Prostate gland (tissue), 2 donors: ENCODE measurements around the gene OSBPL6. TPM values are rescaled to one million over a fixed set of nuclear protein-coding genes. Genes with fewer than 3 reads are reported as not detected.
"Not testable (repeated sequence)": the region's sequence is repeated elsewhere in the genome, so short reads cannot be mapped to it uniquely, and the experiment has no call there.

Experiments used
- DNase-seq: peaks from one replicate; pipeline ENCODE4 v3.0.0-alpha.2; 2019; ENCODE audit warnings: low spot score
- H3K27ac ChIP-seq, 2 donors: fragments of 200-600 bp; sonication (generic); 2 replicates each; pipeline ENCODE4 v1.5.1; 2017 to 2019
- H3K27me3 ChIP-seq: fragments of 200-600 bp; sonication (generic); replicated peaks from 2 replicates; pipeline ENCODE4 v1.5.1; 2019; ENCODE audit not compliant: insufficient read depth
- H3K36me3 ChIP-seq, 2 donors: fragments of 200-600 bp; sonication (generic); 1 replicate in 1 of 2; 2 replicates in 1 of 2; pipeline versions ENCODE4 v1.5.1 to v1.8.1; 2017 to 2019
- H3K4me1 ChIP-seq: fragments of 200-600 bp; sonication (generic); replicated peaks from 2 replicates; pipeline ENCODE4 v1.5.1; 2019
- H3K4me3 ChIP-seq, 2 donors: fragments of 200-600 bp; sonication (generic); 2 replicates each; pipeline ENCODE4 v1.5.1; 2017 to 2019
- H3K9me3 ChIP-seq: fragments of 200-600 bp; sonication (generic); 2 replicates; pipeline ENCODE4 v1.5.1; 2017
- POLR2A ChIP-seq: fragments of 450-650 bp; IDR thresholded peaks from one replicate; pipeline ENCODE4 v1.6.1; 2016; ENCODE audit warnings: antibody characterized with exemption, mild to moderate bottlenecking
- POLR2AphosphoS5 ChIP-seq: sonication (generic); formaldehyde crosslinking; IDR thresholded peaks from one replicate; pipeline ENCODE4 v1.6.1; 2017; ENCODE audit warnings: antibody characterized with exemption
- WGBS: methylation state at CpG from one replicate; pipeline ENCODE4 v1.1.5; 2018; 5-methylcytosine and 5-hydroxymethylcytosine counted together
- intact Hi-C: fragments of 100-400 bp; cut with DNase I; formaldehyde crosslinking; loops from one replicate; pipeline ENCODE4 v1.14.2; 2022
- total RNA-seq, 2 donors: library from RNA; depleted of rRNA; stranded (reverse); fragments of >200 nt; gene quantifications; one replicate each; pipeline ENCODE4 v1.1.0, GENCODE V29; 2016
- TF ChIP-seq, protein P1 (sequence below), 4 experiments: fragments of 200-600 bp in 2 of 4; fragments of 450-650 bp in 2 of 4; sonication (generic) in 2 of 4; IDR thresholded peaks; 1 replicate in 3 of 4; 2 replicates in 1 of 4; pipeline ENCODE4 v1.5.1; 2016 to 2019; ENCODE audit warnings: antibody characterized with exemption in 4 of 4, mild to moderate bottlenecking in 2 of 4, moderate library complexity in 2 of 4

OSBPL6 gene
- total RNA-seq, 2 donors from 2014 or later, result 2.4 to 10.8 TPM

DNA sequence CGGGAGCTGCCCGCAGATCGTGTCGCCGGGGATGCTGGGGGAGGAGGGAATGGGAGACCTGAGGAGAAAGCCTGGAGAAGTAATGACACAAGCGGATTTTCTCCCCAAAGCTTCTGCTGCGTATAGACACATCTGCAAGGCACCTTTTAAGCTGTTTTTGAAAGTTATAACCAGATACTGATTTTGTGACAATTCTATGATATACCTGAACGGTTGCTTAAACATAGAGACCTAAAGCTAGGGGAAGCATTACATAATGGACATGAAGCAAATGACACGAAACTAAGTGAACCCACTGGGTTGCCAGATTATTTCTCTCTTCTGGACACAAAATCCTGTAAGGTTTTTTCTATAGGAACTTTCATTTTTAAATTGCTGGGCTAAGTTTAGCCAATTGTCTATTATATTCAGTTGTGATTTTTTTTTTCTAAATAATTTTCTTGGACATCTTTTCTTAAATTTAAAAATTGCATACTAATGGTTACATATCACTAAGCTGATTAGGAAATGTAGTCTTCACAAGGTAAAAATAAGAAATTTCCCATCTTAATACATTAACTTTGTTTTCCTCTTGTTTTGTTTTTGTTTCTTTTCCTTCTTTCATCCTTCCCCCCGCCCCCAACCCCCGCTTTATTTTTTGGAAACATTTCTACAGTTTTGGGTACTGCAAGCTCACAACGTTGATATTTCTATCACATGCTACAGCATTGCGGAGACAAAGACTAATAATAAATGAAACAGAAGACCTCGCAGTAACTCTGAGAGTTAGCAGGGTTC, 1.3 kb downstream of the OSBPL6 start:
- Histone ChIP-seq H3K36me3 (no peaks in the 10 kb centered on the region), H3K9me3 (no peaks in the 10 kb centered on the region), H3K27me3 (no peaks in the 10 kb centered on the region), H3K4me3 (peak overlapping the region; percentile 60 to 74), H3K27ac (peak overlapping the region in 1 of 2 donors; percentile 95), H3K4me1 (no peaks in the 10 kb centered on the region)
- intact Hi-C loops, result loop anchor here (10.0 kb wide), 2 partner anchors 79 to 219 kb away; no protein-coding TSS in a partner anchor
- 24% methylated on average over 14 of the region's 14 CpGs for WGBS
- no peak for DNase-seq
- TF ChIP-seq POLR2AphosphoS5 (no peak), POLR2A (no peak)
- TF ChIP-seq, protein P1, sequence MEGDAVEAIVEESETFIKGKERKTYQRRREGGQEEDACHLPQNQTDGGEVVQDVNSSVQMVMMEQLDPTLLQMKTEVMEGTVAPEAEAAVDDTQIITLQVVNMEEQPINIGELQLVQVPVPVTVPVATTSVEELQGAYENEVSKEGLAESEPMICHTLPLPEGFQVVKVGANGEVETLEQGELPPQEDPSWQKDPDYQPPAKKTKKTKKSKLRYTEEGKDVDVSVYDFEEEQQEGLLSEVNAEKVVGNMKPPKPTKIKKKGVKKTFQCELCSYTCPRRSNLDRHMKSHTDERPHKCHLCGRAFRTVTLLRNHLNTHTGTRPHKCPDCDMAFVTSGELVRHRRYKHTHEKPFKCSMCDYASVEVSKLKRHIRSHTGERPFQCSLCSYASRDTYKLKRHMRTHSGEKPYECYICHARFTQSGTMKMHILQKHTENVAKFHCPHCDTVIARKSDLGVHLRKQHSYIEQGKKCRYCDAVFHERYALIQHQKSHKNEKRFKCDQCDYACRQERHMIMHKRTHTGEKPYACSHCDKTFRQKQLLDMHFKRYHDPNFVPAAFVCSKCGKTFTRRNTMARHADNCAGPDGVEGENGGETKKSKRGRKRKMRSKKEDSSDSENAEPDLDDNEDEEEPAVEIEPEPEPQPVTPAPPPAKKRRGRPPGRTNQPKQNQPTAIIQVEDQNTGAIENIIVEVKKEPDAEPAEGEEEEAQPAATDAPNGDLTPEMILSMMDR (IDR thresholded peaks at IDR 0.05), result no peak

DNA sequence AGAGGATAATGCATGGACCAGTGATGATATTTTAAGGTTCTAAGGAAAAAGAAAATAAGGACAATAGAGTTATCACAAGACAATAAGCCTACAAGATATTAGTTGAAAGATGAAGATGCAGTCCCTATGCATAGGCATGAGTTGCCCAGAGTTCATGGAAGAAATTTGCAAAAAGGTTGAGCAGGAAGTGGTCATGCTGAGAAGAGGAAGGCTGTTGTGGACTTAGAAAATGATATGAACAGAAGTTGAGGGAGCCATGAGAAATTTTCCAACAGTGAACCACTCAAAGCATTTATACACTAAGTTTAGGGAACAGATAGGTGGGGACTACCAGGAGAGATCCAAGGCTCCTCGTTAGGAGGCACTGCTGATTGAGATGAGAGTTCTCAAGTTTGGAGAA, 3.5 kb downstream of the OSBPL6 start:
- no peaks in the 10 kb centered on the region for H3K9me3 ChIP-seq
- 93% methylated on average over 1 of the region's 1 CpG for WGBS
- TF ChIP-seq POLR2AphosphoS5 (no peak), POLR2A (no peak)
- TF ChIP-seq, protein P1 (IDR thresholded peaks at IDR 0.05), result no peak
- intact Hi-C loops, result loop anchor here (10.0 kb wide), 2 partner anchors 77 to 217 kb away; no protein-coding TSS in a partner anchor
- H3K4me3 ChIP-seq, result no peak overlapping the region
- no peak for DNase-seq
- no peaks in the 10 kb centered on the region for H3K36me3 ChIP-seq
- no peak overlapping the region for H3K27ac ChIP-seq
- H3K27me3 ChIP-seq, result no peaks in the 10 kb centered on the region
- H3K4me1 ChIP-seq, result no peaks in the 10 kb centered on the region

DNA sequence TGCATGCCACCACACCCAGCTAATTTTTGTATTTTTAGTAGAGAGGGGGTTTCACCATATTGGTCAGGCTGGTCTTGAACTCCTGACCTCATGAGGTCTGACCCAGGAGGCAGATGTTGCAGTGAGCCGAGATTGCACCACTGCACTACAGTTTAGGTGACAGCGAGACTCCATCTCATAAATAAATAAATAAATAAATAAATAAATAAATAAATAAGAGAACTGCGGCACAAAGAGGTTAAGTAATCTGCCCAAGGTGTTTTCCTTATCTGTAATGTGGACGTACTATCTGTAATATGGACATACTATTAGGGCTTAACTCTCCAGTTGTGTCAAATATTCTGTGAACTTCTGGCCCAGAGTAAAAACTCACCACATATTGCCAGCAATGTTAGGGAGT, 4.1 kb downstream of the OSBPL6 start:
- not testable (repeated sequence) for H3K36me3 ChIP-seq, H3K9me3 ChIP-seq, DNase-seq, H3K27me3 ChIP-seq, H3K4me3 ChIP-seq, H3K27ac ChIP-seq, H3K4me1 ChIP-seq
- WGBS, result 94% methylated on average over 4 of the region's 4 CpGs
- intact Hi-C loops, result loop anchor here (10.0 kb wide), 2 partner anchors 76 to 216 kb away; no protein-coding TSS in a partner anchor

DNA sequence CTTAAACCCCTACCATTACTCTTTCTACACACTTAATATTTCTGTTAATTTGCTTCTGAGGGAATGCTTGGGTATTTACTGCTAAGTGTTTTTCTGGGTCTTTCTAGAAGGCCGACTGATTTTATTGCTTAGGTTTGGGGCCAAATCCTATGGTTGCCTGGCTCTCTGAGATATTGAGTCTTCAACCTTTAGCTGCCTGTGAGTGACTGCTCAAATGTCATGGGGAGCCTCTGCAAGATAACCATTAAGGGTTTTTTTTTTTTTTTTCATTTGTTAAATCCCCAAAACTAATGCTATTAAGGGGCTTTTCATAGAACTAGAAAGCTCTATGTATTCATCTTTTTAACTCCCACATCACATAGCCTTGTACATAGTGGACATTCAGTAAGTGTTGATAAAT, 5.0 kb downstream of the OSBPL6 start:
- H3K4me1 ChIP-seq, result no peaks in the 10 kb centered on the region
- H3K36me3 ChIP-seq, result no peaks in the 10 kb centered on the region
- WGBS, result 64% methylated on average over 1 of the region's 1 CpG
- no peak overlapping the region for H3K4me3 ChIP-seq
- no peaks in the 10 kb centered on the region for H3K9me3 ChIP-seq
- no peaks in the 10 kb centered on the region for H3K27me3 ChIP-seq
- DNase-seq, result no peak
- intact Hi-C loops, result loop anchor here (10.0 kb wide), 2 partner anchors 75 to 215 kb away; no protein-coding TSS in a partner anchor
- no peak overlapping the region for H3K27ac ChIP-seq
- no peak for TF ChIP-seq POLR2AphosphoS5
- TF ChIP-seq, protein P1 (IDR thresholded peaks at IDR 0.05), result no peak
- TF ChIP-seq POLR2A, result no peak

DNA sequence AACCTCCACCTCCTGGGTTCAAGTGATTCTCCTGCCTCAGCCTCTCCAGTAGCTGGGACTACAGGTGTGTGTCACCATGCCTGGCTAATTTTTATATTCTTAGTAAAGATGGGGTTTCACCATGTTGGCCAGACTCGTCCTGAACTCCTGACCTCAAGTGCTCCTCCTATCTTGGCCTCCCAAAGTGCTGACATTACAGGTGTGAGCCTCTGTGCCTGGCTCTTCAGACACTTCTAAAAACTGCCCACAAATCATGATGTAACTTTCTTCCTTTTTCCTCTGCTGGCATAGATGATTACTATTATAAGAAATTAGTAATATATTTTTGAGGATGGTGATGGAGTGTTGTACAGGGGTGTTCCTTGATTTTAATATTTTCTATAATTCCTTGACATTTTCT, 6.0 kb downstream of the OSBPL6 start:
- Histone ChIP-seq H3K4me3 (no peak overlapping the region), H3K36me3 (no peaks in the 10 kb centered on the region), H3K27me3 (no peaks in the 10 kb centered on the region), H3K9me3 (no peaks in the 10 kb centered on the region), H3K27ac (no peak overlapping the region), H3K4me1 (no peaks in the 10 kb centered on the region)
- 94% methylated on average over 1 of the region's 1 CpG for whole genome bisulfite sequencing
- no peak for DNase-seq
- intact Hi-C loops, result no loop called here
- TF ChIP-seq POLR2AphosphoS5, result no peak
- TF ChIP-seq, protein P1 (IDR thresholded peaks at IDR 0.05), result no peak
- TF ChIP-seq POLR2A, result no peak
